DMS53 treated with DMSO at 0.1 percent for 48 hours (cell line): ENCODE results near the gene MAVS.
"Not testable (repeated sequence)": the region's sequence is repeated elsewhere in the genome, so short reads cannot be mapped to it uniquely, and the experiment has no call there.

Experiments
- DNase-seq: peaks from one replicate; lab custom pipeline; 2025; ENCODE audit not compliant: unreplicated experiment; lab: John Stamatoyannopoulos, UW

Gene MAVS

GRCh38 chr20:3885715-3886114, 39.1 kb downstream of the MAVS start:
- DNase-seq, result no peak

GRCh38 chr20:3887876-3888620, 41.4 kb downstream of the MAVS start:
- no peak for DNase-seq

- DNase-seq, result peak; percentile 97
Observed at GRCh38 chr20:3888622-3889488, 42.2 kb downstream of the MAVS start, which contains the start of gene PANK2. Gene PANK2 (plus strand): TSS chr20:3889387.

- DNase-seq, result no peak
Observed at GRCh38 chr20:3889489-3890397, 43.1 kb downstream of the MAVS start.

- no peak for DNase-seq
Observed at GRCh38 chr20:3890398-3890751, 43.7 kb downstream of the MAVS start.

- DNase-seq, result no peak
Observed at GRCh38 chr20:3890999-3891929, 44.6 kb downstream of the MAVS start.

GRCh38 chr20:3894796-3895195, 48.2 kb downstream of the MAVS start:
- no peak for DNase-seq

- DNase-seq, result no peak
Observed at GRCh38 chr20:3896302-3896701, 49.7 kb downstream of the MAVS start.

- DNase-seq, result no peak
Observed at GRCh38 chr20:3896853-3897583, 50.4 kb downstream of the MAVS start.

GRCh38 chr20:3898181-3898580, 51.5 kb downstream of the MAVS start:
- not testable (repeated sequence) for DNase-seq

GRCh38 chr20:3898639-3899038, 52.0 kb downstream of the MAVS start:
- DNase-seq, result no peak

- no peak for DNase-seq
Observed at GRCh38 chr20:3900187-3900604, 53.6 kb downstream of the MAVS start.

GRCh38 chr20:3901028-3901705, 54.5 kb downstream of the MAVS start:
- DNase-seq, result no peak

- DNase-seq, result no peak
Observed at GRCh38 chr20:3901706-3902440, 55.2 kb downstream of the MAVS start.

- no peak for DNase-seq
Observed at GRCh38 chr20:3902446-3902845, 55.8 kb downstream of the MAVS start.

- DNase-seq, result no peak
Observed at GRCh38 chr20:3904224-3904623, 57.6 kb downstream of the MAVS start.

GRCh38 chr20:3904857-3905256, 58.2 kb downstream of the MAVS start:
- DNase-seq, result no peak
